GM18508 (cell line): ENCODE measurements around the gene NLRC3.
"Not testable (repeated sequence)": the region's sequence is repeated elsewhere in the genome, so short reads cannot be mapped to it uniquely, and the experiment has no call there.

Experiments
- ATAC-seq: cut with Tn5 transposase; IDR thresholded peaks from one replicate; pipeline ENCODE4 v1.9.1; 2021; ENCODE audit warnings: moderate number of reproducible peaks; ENCODE audit not compliant: insufficient read depth, unreplicated experiment

The NLRC3 gene

DNA sequence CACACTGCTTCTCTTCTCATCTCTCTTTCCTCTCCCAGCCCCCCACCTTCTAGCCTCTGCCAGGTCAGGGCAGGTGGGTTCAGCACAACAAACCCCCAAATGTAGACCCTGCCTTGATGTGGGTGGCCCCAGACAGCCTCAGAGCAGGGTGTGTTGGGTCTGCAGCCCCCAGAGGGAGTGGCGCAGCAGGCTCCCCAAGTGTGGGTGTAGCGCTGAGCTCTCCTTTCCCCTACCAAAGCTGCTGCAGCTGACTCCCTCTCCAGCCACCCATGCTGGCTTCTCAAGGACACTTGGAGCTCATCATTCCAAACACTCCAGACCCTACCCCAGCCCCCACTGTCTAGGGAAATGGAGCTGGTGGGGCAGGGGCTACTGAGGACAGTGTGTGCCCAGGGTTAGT lies 27.3 kb downstream of the NLRC3 start:
- no peak for ATAC-seq

DNA sequence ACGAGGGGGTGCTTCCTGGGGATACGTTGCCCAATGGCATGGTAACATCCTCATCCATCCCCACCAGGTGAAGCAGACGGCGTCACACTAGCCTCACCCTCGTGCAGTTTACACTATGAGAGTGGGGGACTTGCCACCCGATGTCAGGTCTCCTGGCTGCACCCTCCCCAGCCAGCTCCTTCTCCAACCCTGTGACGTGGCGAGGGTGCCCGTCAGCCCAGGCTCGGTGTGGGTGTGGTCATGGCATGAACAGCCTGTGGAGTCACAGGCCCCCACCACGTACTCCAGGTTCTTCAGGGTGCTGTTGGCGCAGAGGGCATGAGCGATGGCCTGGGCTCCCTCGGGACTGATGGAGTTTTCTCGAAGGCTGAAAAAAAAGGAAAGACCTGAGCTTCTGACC lies 28.3 kb downstream of the NLRC3 start:
- no peak for ATAC-seq

DNA sequence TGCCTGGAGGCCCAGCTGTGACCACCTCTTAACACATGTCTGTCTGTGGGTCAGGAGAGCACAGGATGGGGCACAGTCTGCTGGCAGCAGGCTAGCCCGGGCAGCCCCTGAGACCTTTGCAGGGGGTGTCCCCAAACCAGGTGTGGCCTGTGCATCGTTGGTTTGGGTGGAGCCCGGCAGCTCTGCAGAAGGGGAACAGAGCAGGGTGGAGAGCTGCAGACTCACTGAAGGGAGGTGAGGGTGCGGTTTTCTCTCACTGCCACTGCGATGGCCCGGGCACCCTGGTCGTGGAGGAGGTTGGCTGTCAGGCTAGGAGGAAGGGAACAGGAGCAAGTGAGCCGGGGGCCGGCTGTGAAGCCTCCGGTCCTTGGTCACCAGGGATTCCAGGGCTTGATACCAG lies 28.8 kb downstream of the NLRC3 start:
- ATAC-seq = no peak

DNA sequence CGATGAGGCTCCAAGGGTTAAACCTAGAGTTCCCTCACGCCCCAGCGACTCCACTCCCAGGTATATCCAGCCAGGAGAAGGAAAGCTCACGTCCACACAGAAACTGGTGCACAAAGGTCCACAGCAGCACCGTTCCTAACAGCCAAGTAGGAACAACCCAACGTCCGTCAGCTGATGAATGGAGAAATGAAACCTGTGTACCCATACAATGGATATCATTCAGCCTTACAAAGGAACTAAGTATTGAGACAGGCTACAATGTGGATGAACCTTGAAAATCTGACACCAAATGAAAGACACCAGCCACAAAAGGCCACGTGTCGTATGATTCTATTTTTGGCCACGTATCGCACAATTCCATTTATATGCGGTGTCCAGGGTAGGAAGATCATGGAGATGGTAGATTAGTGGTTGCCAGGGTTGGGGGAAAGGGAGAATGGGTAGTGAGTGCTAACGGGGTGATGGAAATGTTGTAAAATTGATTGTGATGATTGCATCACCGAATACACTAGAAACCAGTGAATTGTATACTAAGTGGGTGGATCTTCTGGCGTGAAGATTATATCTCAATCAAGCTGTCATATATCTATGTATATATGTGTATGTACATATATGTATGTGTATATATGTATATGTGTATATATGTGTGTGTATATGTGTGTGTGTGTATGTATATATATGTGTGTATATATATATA lies 30.1 kb downstream of the NLRC3 start:
- ATAC-seq = no peak

DNA sequence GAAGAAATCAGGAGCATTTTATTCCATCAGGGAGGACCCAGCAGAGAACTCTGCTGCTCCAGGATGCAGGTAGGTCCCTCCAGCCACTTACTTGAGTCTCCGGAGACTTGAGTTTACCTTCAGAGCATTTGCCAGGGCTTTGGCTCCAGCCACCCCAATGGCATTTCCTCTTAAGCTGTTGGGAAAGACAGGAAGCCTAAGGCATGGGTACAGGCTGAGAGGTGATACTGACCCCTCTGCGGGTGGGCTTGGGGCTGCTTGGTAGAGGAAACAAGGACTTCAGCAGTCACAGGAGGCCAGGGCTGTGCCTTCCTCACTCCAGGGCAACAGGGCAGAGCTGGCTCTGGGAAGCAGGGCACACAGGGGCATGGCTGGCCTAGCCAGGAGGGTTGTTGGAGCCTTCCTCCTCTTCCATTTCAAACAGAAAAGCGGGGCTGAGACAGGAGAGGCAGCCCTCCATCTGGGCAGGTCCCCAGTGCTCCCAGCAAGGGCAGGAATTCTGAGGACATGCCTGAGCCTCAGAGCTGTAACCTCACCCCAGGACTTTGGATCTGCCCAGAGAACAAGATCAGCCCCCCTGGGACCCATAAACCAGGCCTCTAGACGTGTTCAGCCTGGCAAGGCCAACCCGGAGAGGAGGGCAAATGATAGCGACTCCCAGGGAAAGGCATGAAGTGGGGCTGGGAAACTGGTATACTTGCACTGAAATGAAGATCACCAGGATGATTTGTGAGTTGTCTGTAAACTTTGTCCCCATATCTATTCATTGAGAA lies 34.4 kb downstream of the NLRC3 start:
- no peak for ATAC-seq

DNA sequence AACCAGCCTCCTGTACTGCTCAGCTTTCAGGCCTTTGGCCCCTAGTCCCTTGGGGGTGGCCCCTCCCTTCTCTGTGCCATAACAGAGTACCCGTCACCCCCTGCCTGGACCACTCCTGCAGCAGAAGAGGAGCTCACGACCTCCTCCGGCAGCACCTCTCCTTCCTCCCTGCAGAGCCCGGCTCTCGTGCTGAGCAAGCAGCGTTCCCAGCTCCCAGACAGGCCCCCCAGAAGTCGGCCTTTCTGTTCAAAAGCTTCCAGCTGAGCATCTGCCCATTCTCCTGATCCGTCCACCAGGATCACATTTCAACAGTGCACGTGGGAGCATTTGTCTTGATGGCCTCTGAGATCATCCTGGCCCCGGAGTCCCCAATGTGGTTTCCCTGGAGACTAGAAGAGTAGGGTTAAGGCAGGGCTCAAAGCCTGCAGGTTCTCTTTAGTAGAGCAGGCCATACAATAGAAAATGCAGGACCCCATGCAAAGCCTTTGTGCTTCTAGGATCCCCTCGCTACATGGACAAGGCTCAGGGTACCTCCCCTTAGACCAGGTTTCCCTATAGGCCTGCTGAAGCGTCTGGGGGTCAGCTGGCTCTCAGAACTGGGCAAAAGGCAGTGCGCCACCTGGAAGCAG lies 35.6 kb downstream of the NLRC3 start:
- ATAC-seq = no peak

DNA sequence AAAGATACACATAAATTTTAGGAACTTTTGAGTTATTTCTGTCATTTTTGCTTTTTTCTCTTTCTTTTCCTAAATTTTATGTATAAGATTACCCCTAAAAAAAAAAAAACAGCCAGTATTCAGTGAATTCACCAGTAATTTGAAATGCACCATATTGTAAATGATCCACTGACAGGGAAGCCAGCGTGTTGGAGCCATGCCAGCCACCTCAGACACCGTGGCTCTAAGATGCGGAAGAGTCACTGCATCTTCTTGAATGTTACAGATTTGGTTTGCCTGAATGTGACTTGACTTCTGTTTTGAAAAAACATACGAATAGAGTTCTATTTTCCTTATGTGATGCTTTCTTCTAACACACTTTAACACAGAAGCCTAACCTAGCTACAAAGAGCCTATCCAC lies 39.0 kb downstream of the NLRC3 start:
- ATAC-seq = no peak

DNA sequence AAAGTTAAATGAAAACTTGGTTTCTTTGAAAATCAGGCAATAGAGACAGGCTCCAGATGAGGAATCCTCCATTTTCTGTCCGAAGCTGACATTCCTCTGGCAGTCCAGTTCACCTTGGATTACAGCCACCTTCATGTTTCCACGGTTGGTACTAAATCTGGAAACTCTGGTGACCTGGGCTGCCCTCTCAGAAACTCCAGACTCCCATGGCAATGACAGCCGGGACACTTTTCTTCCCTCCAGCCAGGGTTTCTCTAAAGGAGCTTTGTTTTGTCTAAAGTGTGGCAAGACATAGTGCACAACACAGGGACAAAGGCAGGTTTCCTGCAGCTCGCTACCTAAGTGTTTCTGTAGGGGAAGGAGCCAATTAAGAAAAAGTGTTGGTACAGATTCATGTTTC lies 40.4 kb downstream of the NLRC3 start:
- no peak for ATAC-seq

DNA sequence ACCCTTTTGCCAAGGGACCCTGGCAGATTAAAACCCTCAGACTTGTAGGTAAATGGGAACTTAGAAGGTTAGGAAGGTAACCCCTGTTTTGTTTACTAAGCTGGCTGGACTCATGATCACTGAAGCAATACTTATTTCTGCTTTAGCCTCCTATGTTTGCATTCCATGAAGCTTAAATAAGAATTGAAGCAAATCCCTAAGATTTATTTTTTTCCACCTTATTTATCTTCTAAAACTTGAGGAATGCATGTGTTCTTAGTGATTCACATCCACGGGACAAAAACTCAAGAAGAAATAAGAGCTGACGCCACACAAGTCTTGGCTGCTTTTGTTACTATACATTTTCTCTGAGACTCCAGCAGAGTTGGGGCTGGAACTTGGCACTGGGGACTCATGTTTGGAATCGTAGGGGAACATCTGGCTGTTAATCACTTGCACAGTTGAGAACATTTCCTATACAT lies 40.9 kb downstream of the NLRC3 start:
- no peak for ATAC-seq

DNA sequence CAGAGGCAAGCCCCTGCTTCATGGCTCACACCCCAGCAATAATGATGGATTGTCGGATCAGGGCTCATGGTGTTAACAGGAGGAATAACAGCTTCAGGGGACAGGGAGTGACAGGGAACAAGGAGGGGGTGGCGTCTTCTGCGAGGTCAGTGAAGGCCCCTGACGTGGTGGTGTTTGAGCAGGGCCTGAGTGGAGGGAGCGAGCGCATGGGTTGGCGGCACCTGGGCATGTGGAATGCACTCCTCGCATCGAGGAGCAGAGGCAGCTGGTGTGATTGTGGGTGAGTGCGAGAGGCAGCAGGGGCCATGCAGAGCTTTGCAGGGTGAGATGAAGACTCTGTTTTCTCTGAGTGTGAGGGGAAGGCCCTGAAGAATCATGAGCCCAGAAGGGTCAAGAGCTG lies 43.1 kb downstream of the NLRC3 start:
- ATAC-seq = no peak

DNA sequence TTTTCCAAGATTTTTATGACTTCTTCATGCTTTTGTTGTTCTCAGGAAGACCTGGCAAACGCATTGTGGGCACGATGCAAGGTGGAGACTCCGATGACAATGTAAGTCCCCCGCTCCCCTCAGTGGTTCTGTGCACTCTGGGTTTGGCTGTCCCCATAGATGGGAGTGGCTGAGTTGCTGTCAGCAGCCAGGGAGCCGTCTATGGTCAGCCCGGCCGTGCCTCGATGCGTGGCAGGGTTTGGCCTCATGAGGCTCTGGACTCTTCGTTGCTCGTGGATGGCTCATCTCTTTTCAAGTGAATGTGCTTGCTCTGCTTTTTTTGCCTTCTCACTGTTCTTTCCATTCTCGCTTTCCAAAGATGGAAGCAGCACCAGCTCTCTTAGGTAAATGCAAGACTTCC lies 44.5 kb downstream of the NLRC3 start:
- no peak for ATAC-seq

DNA sequence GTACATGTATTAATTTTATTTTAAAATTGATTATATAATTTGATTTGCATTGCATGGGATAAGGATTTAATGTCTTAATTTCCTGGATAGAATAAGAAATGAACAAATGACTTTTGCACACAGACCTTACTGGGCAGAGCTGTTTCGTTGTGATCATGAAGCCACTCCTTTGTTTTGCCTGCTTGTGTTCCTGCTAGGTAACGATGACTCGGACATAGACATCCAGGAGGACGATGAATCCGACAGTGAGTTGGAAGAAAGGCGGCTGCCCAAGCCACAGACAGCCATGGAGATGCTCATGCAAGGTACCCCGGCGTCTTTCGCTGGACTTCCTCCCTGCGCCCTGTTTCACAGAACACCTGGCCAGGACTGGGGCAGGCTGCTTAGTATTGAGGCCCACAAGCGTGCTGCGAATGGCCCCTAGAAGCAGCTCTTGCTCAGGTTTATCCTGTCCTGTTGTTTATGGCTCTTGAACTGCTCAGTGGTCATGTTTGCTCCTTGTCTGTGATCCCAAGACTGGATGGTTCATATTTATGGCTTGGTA lies 46.8 kb downstream of the NLRC3 start:
- no peak for ATAC-seq

DNA sequence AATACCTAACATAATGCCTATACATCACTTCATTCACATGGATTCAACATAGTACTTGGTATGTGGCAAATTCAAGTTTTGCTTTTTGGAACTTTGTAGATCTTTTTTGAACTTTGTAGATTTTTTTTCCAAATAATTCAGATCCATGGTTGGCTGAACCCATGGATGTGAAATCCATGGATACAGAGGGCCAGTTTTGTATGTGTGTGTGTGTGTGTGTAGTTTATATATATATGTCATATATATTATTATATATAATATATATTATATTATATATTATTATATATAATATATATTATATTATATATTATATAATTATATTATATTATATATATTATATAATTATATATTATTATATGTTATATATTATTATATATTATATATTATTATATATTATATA lies 48.0 kb downstream of the NLRC3 start:
- no peak for ATAC-seq

DNA sequence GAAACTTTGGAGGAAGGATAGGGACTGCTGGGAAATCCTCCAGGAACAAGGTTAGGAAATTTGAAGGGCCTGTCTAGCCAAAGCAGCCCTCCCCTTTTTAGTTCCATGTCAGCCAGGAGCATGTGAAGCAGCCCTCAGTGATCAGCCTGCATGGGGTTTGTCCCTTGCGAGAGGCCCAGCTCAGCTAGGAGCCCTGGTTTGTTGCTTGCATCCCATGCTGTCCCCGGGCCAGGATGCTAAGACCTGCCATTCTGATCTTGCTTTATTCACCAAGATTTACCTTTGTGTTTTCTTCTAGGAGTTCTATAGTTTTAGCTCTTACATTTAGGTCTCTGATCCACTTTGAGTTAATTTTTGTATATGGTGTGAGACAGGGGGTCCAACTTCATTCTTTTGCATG lies 48.8 kb downstream of the NLRC3 start:
- no peak for ATAC-seq

DNA sequence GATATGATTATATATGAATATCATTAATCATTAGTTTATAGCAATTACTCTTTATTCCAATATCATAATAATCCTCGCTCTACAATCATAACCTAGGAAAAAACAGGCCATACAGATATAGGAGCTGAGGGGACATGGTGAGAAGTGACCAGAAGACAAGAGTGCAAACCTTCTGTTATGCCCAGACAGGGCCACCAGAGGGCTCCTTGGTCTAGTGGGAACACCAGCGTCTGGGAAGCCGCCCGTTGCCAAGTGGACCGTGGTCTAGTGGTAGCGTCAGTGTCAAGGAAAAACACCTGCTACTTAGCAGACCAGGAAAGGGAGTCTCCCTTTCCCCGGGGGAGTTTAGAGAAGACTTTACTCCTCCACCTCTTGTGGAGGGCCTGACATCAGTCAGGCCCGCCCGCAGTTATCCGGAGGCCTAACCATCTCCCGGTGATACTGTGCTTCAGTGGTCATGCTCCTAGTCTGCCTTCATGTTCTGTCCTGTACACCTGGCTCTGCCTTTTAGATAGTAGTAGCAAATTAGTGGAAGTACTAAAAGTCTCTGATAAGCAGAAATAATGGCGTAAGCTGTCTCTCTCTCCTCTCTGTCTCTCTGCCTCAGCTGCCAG lies 49.9 kb downstream of the NLRC3 start:
- not testable (repeated sequence) for ATAC-seq

DNA sequence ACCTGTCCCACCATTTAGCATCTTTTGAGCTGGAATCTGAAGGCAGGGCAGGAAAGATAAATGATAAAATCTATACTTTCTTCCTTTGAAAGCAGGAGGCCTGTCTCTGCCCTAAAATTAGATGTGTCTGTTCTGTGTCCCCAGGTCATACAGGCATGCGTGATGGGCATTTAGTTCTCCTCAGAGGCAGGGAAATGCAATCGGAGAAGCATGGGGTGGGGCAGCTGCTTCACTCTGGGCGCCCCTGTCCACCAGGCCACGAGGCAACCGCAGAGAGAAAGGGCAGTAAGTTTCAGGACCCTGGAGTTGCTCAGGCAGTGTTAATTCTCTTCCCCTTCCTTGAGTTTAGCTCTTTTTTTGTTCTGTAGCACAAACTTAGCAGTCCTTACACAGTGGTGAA lies 51.3 kb downstream of the NLRC3 start:
- ATAC-seq = no peak

DNA sequence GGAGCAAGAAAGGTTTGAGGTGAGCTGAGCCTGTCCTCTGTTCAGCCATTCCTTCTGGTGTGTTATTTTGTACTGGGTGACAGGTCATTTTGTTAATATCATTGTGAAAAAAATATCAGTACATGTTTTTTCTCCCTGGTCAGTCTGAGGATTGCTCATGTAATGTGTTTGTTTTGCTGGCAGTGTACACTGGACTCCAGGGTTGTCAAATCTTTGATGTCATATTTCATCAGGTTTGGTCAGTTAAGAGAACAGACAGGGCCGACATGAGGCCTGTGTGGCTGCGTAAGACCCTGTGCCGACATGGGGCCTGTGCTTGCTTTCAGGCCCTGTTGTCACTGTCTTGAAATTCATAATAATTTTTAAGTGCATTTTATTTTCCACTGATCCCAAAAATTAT lies 53.9 kb downstream of the NLRC3 start:
- ATAC-seq = no peak

DNA sequence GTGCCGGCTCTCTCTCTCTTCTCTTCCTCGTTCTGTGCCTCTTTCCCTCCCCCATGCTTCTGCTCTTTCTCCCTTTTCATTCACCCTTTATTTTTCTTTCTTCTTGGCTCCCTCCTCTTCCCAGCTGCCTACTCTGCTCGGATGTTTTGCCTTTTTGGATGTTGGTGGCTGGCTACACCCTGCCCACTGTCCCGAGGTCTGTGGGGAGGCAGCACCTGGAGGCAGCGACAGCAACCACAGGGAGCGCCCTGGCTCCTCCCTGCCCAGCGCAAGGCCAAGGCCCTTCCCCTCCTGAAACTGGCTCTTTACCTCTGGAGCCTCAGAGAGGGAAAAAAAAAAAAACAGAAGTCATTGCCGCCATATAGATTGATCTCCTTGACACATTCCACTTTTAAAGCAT lies 56.4 kb downstream of the NLRC3 start:
- no peak for ATAC-seq

DNA sequence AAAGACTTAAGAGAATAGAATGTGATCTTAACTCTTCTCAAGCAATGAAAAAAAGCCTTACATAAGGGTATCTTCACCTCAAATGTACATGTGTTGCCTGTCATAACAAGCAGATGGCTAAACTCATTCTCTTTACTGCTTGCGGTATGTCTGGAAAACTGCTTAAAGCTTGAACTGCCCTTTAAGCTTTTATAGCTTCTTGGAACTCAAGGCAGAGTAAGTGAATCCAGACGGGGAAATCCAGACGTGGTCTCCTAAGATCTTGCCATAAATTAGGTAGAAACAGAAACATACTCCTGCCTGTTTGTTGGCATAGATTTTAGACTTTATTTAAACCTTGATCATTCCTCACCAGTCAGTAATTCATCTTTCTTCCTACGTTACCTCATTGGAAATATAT lies 56.8 kb downstream of the NLRC3 start:
- no peak for ATAC-seq

DNA sequence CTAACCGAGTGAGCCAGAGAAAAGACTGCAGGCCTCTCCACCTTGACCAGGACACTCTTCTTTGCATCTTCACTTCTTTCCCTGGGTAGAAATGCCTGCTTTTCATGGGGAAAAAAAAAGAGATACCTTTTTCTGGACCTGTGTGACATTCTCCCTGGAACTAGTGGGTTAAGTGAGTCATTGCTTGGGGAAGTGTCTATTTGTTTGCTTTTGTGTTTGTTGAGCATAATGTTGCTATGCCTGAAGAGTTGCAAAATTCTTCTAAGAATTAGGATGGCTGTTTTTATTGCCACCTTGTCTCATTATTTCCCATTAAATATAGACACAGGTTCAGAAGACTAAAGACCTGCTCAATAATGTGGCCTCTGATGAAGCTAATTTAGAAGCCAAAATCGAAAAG lies 57.6 kb downstream of the NLRC3 start:
- no peak for ATAC-seq

DNA sequence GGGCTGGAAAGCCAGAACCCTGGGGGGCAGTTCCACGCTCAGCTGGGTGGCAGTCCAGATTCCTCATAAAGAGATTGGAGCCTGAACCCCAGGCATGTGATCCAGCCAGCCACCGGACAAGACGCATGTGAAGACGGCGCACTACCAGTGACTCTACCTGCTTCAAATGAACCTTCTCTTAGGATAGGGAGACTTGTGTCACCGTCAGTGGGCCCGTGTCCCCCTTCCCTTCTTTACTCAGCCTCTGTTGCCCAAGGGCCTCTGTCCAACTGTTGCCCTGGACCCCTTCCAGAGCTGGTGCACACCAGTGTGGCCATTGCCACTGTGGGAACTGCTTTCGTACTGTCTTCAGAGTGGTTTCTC lies 58.2 kb downstream of the NLRC3 start:
- ATAC-seq = no peak
